ENCODE results near the gene TMEM30A.

TMEM30A gene

GRCh38 chr6:75291744-75292143, 7.2 kb upstream of the TMEM30A start:
- no peak for DNase-seq

GRCh38 chr6:75291331-75291730, 6.7 kb upstream of the TMEM30A start:
- DNase-seq, result no peak

GRCh38 chr6:75290136-75290945, 5.7 kb upstream of the TMEM30A start:
- DNase-seq, result no peak

- DNase-seq, result no peak
These were observed 3.4 kb upstream of the TMEM30A start for GRCh38 chr6:75288023-75288422.

GRCh38 chr6:75287424-75287823, 2.8 kb upstream of the TMEM30A start:
- DNase-seq, result no peak

- no peak for DNase-seq
These were observed 2.4 kb upstream of the TMEM30A start for GRCh38 chr6:75286955-75287354.

- DNase-seq, result no peak
These were observed 669 bp upstream of the TMEM30A start for GRCh38 chr6:75285283-75285639.

GRCh38 chr6:75283907-75284631, 523 bp downstream of the TMEM30A start:
- DNase-seq, result peak; percentile 31

- DNase-seq, result no peak
These were observed 1.9 kb downstream of the TMEM30A start for GRCh38 chr6:75282706-75283105.

- no peak for DNase-seq
These were observed 2.9 kb downstream of the TMEM30A start for GRCh38 chr6:75281653-75282052.

- DNase-seq, result no peak
These were observed 4.3 kb downstream of the TMEM30A start for GRCh38 chr6:75280131-75280855.

- no peak for DNase-seq
These were observed 5.2 kb downstream of the TMEM30A start for GRCh38 chr6:75279418-75279817.

GRCh38 chr6:75278474-75279077, 6.0 kb downstream of the TMEM30A start:
- DNase-seq, result no peak

GRCh38 chr6:75275067-75275466, 9.5 kb downstream of the TMEM30A start:
- DNase-seq, result peak; percentile 92

- no peak for DNase-seq
These were observed 11.6 kb downstream of the TMEM30A start for GRCh38 chr6:75273009-75273408.

GRCh38 chr6:75272145-75272840, 12.3 kb downstream of the TMEM30A start:
- peak; percentile 66 for DNase-seq

GRCh38 chr6:75268988-75269354, 15.6 kb downstream of the TMEM30A start:
- no peak for DNase-seq

GRCh38 chr6:75268121-75268987, 16.2 kb downstream of the TMEM30A start:
- DNase-seq, result no peak

- no peak for DNase-seq
These were observed 17.1 kb downstream of the TMEM30A start for GRCh38 chr6:75267461-75267860.

GRCh38 chr6:75266716-75267291, 17.8 kb downstream of the TMEM30A start:
- peak; percentile 59 for DNase-seq

- no peak for DNase-seq
These were observed 21.2 kb downstream of the TMEM30A start for GRCh38 chr6:75263401-75263750.

Measured in fibroblast of skin of back (primary cell).